Dedifferentiated amniotic fluid mesenchymal stem cell (primary cell): ENCODE measurements around the gene CPEB3.
"Not testable (repeated sequence)": the region's sequence is repeated elsewhere in the genome, so short reads cannot be mapped to it uniquely, and the experiment has no call there.

Source experiments
- DNase-seq: peaks from one replicate; pipeline ENCODE4 v3.0.0-alpha.2; 2016; ENCODE audit errors: extremely low spot score

Gene CPEB3

DNA sequence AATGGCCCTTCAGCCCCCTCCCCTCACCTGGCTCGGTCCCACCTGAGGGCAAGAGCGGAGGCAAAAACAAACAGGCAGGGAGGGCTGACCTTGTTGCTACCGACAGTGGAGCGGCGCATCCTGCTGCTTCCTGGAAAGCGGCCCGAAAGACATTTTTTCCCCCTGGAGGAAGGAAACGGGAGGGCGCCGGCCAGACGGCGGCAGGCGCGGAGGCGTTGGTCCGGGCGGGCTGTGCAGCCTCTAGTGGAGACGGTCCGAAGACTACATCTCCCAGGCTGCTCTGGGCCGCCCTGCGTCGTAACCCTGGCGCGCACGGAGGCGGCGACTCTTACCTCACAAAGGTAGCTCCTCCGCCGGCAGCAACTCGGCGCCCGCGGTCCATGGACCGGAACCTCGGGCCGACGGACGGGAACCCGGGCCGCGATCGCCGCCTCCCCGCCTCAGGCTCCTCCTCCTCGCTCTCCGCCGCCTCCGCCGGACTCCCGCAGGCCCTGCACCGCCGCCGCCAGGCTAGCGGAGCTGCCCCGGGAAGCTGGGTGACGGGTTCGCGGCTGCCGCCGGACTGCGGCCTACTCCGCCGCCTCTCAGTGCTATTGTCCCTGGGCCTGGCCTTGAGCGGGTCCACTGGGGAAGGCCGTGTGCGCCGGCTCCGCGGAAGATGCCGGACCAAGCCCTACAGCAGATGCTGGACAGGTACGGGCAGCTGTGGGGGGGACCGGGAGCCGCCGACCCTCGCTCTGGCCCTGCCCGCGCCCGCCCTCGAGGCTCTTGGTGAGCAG is at the start of gene CPEB3, which contains the start of gene MARCHF5:
Gene CPEB3, minus strand, starts transcription at position 242 of the 779 bp plus-strand sequence. CDS start 50,728 bp downstream, outside the sequence.
Gene MARCHF5, plus strand, starts transcription at position 331 of the 779 bp plus-strand sequence. Its CDS starts 328 bp downstream, at position 659.
- DNase-seq, result peak; percentile 93

- not testable (repeated sequence) for DNase-seq
Measured at GRCh38 chr10:92329927-92330326, 39.0 kb upstream of the CPEB3 start.

DNA sequence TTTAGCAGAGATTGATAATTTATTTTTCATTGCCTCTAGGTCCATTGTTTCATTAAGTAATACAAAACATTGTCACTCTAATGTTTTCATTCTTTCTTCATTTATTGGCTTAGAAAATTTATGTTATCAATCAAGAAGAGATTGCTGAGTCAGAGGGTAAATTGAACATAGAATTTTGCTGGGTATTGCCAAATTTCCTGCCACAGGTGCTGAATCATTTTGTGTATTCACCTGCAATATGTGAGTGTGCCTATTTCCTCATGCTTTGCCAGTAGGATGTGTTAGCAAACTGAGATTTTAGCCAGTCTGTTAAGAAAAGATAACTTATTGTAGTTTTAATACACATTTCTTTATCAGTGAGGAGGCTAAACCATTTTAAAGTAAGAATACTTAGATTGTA is 38.1 kb upstream of the CPEB3 start:
- DNase-seq, result no peak

GRCh38 chr10:92327445-92328433 is 36.9 kb upstream of the CPEB3 start:
- no peak for DNase-seq

DNA sequence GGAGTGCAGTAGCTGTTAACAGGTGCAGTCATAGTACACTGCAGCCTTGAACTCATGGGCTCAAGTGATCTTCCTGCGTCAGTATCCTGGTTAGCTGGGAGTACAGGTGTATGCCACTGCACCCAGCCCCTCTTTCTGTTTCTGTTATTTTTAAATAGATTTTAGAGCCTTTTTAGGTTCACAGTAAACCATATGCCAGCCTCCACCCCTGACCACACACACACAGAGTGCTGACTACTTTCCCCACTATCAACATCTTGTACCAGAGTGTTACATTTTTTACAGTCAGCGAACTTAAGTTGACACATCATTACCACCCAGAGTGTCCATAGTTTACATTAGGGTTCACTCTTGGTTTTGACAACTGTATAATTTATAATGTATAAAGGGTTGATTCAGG is 32.2 kb upstream of the CPEB3 start:
- DNase-seq, result no peak

DNA sequence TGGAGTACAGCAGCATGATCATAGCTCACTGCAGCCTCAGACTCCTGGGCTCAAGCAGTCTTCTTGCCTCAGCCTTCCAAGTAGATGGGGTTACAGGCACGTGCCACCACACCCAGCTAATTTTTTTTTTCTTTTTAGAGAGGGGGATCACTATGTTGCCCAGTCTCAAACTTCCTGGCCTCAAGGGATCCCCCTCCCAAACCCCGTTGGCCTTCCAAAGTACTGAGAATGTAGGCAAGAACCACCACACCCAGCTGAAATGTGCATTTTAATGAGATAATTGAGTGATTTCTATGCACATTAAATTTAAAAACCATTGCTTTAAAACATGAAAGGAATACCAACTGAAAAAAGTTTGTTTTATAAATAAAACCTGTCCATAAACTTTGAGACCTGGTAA is 25.7 kb upstream of the CPEB3 start:
- DNase-seq, result no peak

- no peak for DNase-seq
Measured at GRCh38 chr10:92313750-92314149, 22.9 kb upstream of the CPEB3 start.

DNA sequence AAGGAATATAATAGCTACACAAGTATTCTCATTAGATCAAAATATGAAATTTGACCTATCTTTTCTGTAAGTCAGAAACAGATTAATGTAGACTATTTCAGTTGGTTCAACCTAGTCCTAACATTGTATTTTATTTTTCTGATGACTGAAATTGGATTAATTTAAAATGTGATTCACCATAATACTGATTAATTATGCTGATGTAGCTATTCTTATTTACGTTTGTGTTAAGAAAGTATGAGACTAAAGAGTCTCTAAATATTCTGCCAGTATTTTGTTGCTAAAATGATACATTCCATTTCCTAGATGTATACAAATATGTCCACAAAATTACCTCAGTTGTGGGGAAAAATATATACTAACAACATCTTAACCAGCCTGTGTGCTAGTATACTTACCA is 18.4 kb upstream of the CPEB3 start:
- DNase-seq, result no peak

- no peak for DNase-seq
Measured at GRCh38 chr10:92305133-92306072, 14.5 kb upstream of the CPEB3 start.

GRCh38 chr10:92304061-92304460 is 13.2 kb upstream of the CPEB3 start:
- no peak for DNase-seq

DNA sequence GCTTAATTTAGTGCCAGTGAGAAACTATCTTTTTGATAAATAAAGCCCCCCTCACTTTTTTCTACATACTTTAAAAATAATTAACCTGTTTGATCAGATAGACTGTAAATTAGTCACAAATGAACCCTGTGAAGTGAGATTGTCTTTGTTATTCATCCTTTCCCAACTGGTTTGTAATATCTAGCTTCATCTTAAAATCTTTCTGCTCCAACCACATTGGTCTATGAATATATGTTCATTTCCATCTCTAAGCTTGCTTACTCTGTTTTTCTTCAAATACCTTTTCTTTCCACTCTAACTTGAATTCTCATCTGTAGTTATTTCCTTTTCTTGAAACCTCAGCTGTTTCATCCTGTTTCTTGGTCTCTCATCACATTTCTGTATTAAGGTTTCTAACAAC is 12.2 kb upstream of the CPEB3 start:
- no peak for DNase-seq

DNA sequence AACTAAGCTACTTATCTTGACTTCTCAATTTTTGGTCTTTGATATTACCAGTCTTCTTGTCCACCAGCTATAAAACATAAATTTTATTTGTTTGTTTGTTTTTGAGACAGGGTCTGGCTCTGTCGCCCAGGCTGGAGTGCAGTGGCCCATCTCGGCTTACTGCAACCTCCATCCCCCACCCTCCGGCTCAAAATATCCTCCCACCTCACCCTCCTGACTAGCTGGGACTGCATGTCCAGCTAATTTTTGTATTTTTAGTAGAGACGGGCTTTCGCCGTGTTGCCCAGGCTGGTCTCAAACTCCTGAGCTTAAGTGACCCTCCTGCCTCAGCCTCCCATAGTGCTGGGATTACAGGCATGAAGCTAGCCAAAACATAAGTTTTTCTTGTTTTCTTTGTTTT is 7.6 kb upstream of the CPEB3 start:
- no peak for DNase-seq

GRCh38 chr10:92291921-92292845 is 1.3 kb upstream of the CPEB3 start:
- DNase-seq, result peak; percentile 73

DNA sequence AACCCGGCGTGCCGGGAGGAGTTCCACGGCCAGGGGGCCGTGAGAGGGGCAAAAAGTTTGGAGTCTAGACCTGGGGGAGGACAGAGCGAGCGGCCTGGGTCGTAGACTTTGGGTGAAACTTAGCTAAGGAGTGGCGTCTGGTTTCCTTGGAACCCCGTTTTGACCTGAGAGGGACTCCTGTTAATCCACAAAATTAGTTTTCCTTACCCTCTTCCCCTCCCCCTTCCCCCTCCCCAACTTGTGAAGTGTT is 663 bp upstream of the CPEB3 start:
- DNase-seq, result no peak

- no peak for DNase-seq
Measured at GRCh38 chr10:92290076-92290836, 622 bp downstream of the CPEB3 start.

DNA sequence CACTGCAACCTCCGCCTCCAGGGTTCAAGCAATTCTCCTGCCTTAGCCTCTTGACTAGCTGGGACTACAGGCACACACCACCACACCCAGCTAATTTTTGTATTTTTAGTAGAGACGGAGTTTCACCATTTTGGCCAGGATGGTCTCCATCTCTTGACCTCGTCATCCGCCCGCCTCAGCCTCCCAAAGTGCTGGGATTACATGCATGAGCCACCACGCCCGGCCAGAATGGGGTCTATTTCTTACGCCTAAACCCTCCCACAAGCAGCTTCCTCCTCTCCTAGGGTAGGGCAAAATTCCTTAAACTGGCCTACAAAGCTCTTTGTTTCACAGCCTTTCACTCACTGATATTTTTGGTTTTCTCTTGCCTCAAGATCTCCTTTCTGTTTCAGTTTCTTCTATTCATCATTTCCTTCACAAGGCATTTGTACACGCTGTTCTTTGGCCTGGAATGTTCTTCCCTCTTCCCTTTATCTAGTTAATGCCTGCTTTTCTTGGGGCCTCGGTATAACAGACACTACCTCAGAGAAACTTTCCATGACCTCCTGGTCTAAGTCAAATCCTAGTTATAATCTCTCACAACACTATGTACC is 6.7 kb downstream of the CPEB3 start:
- DNase-seq, result no peak

GRCh38 chr10:92278996-92279696 is 11.7 kb downstream of the CPEB3 start:
- no peak for DNase-seq

- DNase-seq, result no peak
Measured at GRCh38 chr10:92274071-92274470, 16.8 kb downstream of the CPEB3 start.

- DNase-seq, result no peak
Measured at GRCh38 chr10:92268748-92269147, 22.1 kb downstream of the CPEB3 start.
